ENCODE data around the gene PNO1.

The PNO1 gene

GRCh38 chr2:68121873-68122679 is 35.6 kb upstream of the PNO1 start:
- peak; percentile 79 for DNase-seq (ENCODE audit: low read depth)
- TF ChIP-seq, protein P1, sequence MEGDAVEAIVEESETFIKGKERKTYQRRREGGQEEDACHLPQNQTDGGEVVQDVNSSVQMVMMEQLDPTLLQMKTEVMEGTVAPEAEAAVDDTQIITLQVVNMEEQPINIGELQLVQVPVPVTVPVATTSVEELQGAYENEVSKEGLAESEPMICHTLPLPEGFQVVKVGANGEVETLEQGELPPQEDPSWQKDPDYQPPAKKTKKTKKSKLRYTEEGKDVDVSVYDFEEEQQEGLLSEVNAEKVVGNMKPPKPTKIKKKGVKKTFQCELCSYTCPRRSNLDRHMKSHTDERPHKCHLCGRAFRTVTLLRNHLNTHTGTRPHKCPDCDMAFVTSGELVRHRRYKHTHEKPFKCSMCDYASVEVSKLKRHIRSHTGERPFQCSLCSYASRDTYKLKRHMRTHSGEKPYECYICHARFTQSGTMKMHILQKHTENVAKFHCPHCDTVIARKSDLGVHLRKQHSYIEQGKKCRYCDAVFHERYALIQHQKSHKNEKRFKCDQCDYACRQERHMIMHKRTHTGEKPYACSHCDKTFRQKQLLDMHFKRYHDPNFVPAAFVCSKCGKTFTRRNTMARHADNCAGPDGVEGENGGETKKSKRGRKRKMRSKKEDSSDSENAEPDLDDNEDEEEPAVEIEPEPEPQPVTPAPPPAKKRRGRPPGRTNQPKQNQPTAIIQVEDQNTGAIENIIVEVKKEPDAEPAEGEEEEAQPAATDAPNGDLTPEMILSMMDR (IDR thresholded peaks at IDR 0.05; ENCODE audit: low read depth, low read length, missing control alignments) = peak; percentile 97
- in situ Hi-C loops (cut with HindIII; ENCODE audit: low sequenced_read_pairs) = loop anchor here (5.0 kb wide), 1 partner anchor 170 kb away; no protein-coding TSS in a partner anchor
- H3K4me3 ChIP-seq (ENCODE audit: low read depth, low read length) = no peak overlapping the region

DNA sequence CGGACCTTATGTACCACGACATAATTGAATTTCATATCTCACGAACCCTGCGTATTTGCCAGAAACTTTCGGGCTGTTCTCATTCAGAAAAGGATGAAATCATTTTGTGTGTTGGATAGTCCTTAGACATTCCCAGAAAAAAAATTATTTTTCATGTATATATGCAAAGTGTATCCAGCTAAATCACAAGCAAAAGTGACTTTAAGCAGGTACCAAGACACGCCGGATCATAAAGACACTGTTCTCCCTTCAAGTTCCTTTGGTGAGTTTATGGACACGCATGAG is 35.1 kb upstream of the PNO1 start:
- no peak for DNase-seq (ENCODE audit: low read depth)
- TF ChIP-seq, protein P1 (IDR thresholded peaks at IDR 0.05; ENCODE audit: low read depth, low read length, missing control alignments) = no peak
- in situ Hi-C loops (cut with HindIII; ENCODE audit: low sequenced_read_pairs) = loop anchor here (5.0 kb wide), 1 partner anchor 170 kb away; no protein-coding TSS in a partner anchor
- no peak overlapping the region for H3K4me3 ChIP-seq (ENCODE audit: low read depth, low read length)

DNA sequence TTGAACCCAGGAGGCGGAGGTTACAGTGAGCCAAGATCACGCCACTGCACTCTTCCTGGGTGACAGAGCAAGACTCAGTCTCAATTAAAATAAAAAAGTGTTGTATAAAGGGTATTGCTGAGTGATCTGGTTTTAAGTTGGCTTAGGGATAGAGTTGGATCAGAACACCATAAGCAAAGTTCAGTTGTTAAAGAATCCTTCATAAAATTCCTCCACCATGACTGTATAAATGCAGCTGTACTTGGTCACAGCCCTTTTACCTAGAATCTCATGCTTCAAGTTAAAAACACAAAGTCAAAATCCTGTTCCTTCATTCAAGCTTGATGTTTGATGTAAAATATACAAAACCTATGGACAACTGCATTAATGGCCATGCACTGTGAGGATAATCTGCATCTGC is 33.4 kb upstream of the PNO1 start:
- TF ChIP-seq, protein P1 (IDR thresholded peaks at IDR 0.05; ENCODE audit: low read depth, low read length, missing control alignments) = no peak
- H3K4me3 ChIP-seq (ENCODE audit: low read depth, low read length) = no peak overlapping the region
- in situ Hi-C loops (cut with HindIII; ENCODE audit: low sequenced_read_pairs) = loop anchor here (5.0 kb wide), 1 partner anchor 168 kb away; no protein-coding TSS in a partner anchor
- no peak for DNase-seq (ENCODE audit: low read depth)

GRCh38 chr2:68125821-68126220 is 31.9 kb upstream of the PNO1 start:
- in situ Hi-C loops (cut with HindIII; ENCODE audit: low sequenced_read_pairs) = no loop called here
- TF ChIP-seq, protein P1 (IDR thresholded peaks at IDR 0.05; ENCODE audit: low read depth, low read length, missing control alignments) = no peak
- no peak overlapping the region for H3K4me3 ChIP-seq (ENCODE audit: low read depth, low read length)
- DNase-seq (ENCODE audit: low read depth) = no peak

GRCh38 chr2:68126561-68126960 is 31.1 kb upstream of the PNO1 start:
- no peak overlapping the region for H3K4me3 ChIP-seq (ENCODE audit: low read depth, low read length)
- no peak for DNase-seq (ENCODE audit: low read depth)
- in situ Hi-C loops (cut with HindIII; ENCODE audit: low sequenced_read_pairs) = no loop called here
- TF ChIP-seq, protein P1 (IDR thresholded peaks at IDR 0.05; ENCODE audit: low read depth, low read length, missing control alignments) = no peak

- TF ChIP-seq, protein P1 (IDR thresholded peaks at IDR 0.05; ENCODE audit: low read depth, low read length, missing control alignments) = no peak
- DNase-seq (ENCODE audit: low read depth) = no peak
- in situ Hi-C loops (cut with HindIII; ENCODE audit: low sequenced_read_pairs) = no loop called here
- no peak overlapping the region for H3K4me3 ChIP-seq (ENCODE audit: low read depth, low read length)
These were observed 30.1 kb upstream of the PNO1 start for GRCh38 chr2:68127358-68128242.

All from astrocyte of the cerebellum (primary cell).